ENCODE measurements around the gene CRTAC1.

Gene CRTAC1

GRCh38 chr10:97913193-97913592, 117.2 kb downstream of the CRTAC1 start:
- Mint-ChIP-seq H3K4me3 (no peak overlapping the region), H3K36me3 (ENCODE audit: low read depth) (no peaks in the 10 kb centered on the region), H3K9me3 (no peaks in the 10 kb centered on the region), H3K4me1 (ENCODE audit: low read depth) (no peaks in the 10 kb centered on the region), H3K27ac (no peak overlapping the region), H3K27me3 (peaks cover 12% of the 10 kb centered on the region)

GRCh38 chr10:97911217-97911616, 119.2 kb downstream of the CRTAC1 start:
- Mint-ChIP-seq H3K4me3 (no peak overlapping the region), H3K27me3 (peaks cover 15% of the 10 kb centered on the region), H3K4me1 (ENCODE audit: low read depth) (no peaks in the 10 kb centered on the region), H3K27ac (no peak overlapping the region), H3K9me3 (no peaks in the 10 kb centered on the region), H3K36me3 (ENCODE audit: low read depth) (no peaks in the 10 kb centered on the region)

GRCh38 chr10:97910661-97911060, 119.8 kb downstream of the CRTAC1 start:
- Mint-ChIP-seq H3K27ac (no peak overlapping the region), H3K27me3 (peaks cover 10% of the 10 kb centered on the region), H3K4me1 (ENCODE audit: low read depth) (no peaks in the 10 kb centered on the region), H3K36me3 (ENCODE audit: low read depth) (no peaks in the 10 kb centered on the region), H3K9me3 (no peaks in the 10 kb centered on the region), H3K4me3 (no peak overlapping the region)

- Mint-ChIP-seq H3K36me3 (ENCODE audit: low read depth) (no peaks in the 10 kb centered on the region), H3K4me1 (ENCODE audit: low read depth) (no peaks in the 10 kb centered on the region), H3K27me3 (peaks cover 13% of the 10 kb centered on the region), H3K4me3 (no peak overlapping the region), H3K9me3 (no peaks in the 10 kb centered on the region), H3K27ac (no peak overlapping the region)
Observed at GRCh38 chr10:97907830-97908229, 122.6 kb downstream of the CRTAC1 start.

DNA sequence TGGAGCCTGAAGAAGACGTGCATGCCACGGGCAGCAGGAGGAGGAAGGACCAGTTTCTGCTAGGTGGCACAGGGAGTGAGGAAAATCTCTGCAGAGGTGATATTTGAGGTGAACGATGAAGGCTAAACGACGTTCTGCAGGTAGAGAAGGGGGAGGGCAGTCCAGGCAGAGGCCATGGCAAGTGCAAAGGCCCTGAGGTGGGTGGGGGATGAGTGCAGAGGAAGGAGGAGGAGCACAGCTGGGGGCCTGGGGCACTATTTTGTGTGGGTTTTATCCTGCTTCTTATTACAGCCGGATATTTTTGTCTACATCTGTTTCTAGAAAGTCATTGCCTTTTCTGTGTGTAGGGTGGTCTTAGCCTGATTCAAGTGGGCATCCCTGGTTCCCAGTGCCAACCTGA, 123.2 kb downstream of the CRTAC1 start:
- Mint-ChIP-seq H3K27me3 (peaks cover 12% of the 10 kb centered on the region), H3K36me3 (ENCODE audit: low read depth) (no peaks in the 10 kb centered on the region), H3K4me3 (no peak overlapping the region)

GRCh38 chr10:97905276-97905675, 125.1 kb downstream of the CRTAC1 start:
- H3K27ac Mint-ChIP-seq = no peak overlapping the region
- no peaks in the 10 kb centered on the region for H3K4me1 Mint-ChIP-seq (ENCODE audit: low read depth)
- no peaks in the 10 kb centered on the region for H3K36me3 Mint-ChIP-seq (ENCODE audit: low read depth)
- peaks cover 12% of the 10 kb centered on the region for H3K27me3 Mint-ChIP-seq
- no peaks in the 10 kb centered on the region for H3K9me3 Mint-ChIP-seq
- H3K4me3 Mint-ChIP-seq = no peak overlapping the region

More for the DNA sequence above, 123.2 kb downstream of the CRTAC1 start:
- H3K27ac Mint-ChIP-seq = no peak overlapping the region
- no peaks in the 10 kb centered on the region for H3K4me1 Mint-ChIP-seq (ENCODE audit: low read depth)
- no peaks in the 10 kb centered on the region for H3K9me3 Mint-ChIP-seq

DNA sequence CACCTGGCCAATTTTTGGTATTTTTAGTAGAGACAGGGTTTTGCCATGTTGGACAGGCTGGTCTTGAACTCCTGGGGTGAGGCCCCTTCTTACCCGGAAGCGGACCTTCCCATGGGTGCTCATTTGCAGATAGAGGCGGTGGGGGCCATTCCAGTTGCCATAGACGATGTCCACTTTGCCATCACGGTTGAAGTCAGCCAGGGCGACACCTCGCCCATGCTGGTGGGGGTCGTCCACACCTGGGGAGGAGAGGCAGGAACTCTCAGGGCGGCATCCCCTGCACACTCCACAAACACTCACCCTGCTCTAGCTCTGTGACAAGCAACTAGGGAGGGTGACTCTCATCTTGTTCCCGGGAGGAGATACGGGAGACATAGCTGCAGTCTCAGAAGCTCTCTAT, 125.8 kb downstream of the CRTAC1 start:
- no peak overlapping the region for H3K27ac Mint-ChIP-seq
- H3K36me3 Mint-ChIP-seq (ENCODE audit: low read depth) = no peaks in the 10 kb centered on the region
- H3K4me1 Mint-ChIP-seq (ENCODE audit: low read depth) = no peaks in the 10 kb centered on the region
- peaks cover 12% of the 10 kb centered on the region for H3K27me3 Mint-ChIP-seq
- H3K9me3 Mint-ChIP-seq = no peaks in the 10 kb centered on the region
- no peak overlapping the region for H3K4me3 Mint-ChIP-seq

DNA sequence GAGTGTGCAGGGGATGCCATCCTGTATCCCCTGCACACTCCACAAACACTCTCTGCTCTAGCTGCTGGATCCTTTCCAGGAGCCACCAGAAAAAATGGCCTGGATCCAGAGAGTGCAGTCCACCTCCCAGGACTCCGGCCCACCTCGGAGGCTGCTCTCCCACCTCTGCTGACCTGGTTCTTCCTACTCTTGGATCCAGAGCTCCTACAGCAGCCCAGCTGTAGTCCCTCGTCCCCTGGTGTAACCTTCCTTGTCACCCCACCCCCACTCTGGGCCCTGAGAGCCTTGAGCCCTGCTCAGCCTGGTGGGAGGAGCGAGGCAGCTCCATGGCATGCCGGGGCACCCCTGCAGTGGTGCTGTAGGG, 126.4 kb downstream of the CRTAC1 start:
- no peak overlapping the region for H3K27ac Mint-ChIP-seq

DNA sequence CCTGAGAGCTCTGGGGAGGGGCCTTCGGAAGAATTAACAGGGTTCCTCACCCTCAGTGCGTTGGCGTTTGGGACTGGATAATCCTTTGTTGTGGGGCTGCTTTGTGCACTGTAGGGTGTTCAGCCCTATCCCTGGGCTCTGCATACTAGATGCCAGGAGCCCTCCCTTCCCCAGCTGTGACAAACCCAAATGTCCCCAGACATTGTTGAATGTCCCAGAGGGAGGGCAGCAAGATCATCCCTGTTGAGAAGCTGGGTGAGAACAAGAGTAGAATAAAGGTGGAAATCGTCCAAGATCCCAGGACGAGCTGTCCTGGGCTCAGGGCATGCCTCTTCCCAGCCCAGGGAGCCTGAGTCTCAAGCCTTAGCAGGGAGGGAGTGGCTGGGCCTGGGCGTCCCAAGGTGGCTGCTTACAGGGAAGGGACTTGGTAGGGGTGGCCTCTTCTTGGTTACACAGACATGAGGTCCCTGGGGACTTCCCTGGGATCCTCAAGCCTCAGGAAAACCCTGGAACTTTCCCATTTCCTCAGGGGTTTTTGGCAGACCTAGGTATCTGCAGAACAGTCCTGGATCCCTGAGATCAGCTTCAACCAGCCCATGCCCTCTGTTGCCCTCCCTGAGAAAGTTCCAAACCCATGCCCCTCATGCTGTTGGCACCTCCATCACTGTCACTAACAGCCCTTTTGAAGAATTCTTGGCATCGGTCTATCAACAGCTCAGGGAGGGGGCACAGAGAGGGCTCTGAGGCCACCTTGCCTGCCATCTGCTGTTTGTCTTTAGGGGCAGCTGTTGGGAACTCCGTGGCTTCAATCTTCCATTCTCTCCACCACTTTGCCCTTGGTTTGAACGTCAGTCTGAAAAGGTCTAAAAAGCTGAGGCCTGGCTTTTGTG, 127.0 kb downstream of the CRTAC1 start:
- no peaks in the 10 kb centered on the region for H3K36me3 Mint-ChIP-seq (ENCODE audit: low read depth)
- H3K27me3 Mint-ChIP-seq = peaks cover 12% of the 10 kb centered on the region
- no peaks in the 10 kb centered on the region for H3K4me1 Mint-ChIP-seq (ENCODE audit: low read depth)
- no peak overlapping the region for H3K4me3 Mint-ChIP-seq
- H3K9me3 Mint-ChIP-seq = no peaks in the 10 kb centered on the region
- no peak overlapping the region for H3K27ac Mint-ChIP-seq

More for the DNA sequence above, 126.4 kb downstream of the CRTAC1 start:
- Mint-ChIP-seq H3K4me3 (no peak overlapping the region), H3K9me3 (no peaks in the 10 kb centered on the region), H3K4me1 (ENCODE audit: low read depth) (no peaks in the 10 kb centered on the region), H3K27me3 (peaks cover 12% of the 10 kb centered on the region), H3K36me3 (ENCODE audit: low read depth) (no peaks in the 10 kb centered on the region)

DNA sequence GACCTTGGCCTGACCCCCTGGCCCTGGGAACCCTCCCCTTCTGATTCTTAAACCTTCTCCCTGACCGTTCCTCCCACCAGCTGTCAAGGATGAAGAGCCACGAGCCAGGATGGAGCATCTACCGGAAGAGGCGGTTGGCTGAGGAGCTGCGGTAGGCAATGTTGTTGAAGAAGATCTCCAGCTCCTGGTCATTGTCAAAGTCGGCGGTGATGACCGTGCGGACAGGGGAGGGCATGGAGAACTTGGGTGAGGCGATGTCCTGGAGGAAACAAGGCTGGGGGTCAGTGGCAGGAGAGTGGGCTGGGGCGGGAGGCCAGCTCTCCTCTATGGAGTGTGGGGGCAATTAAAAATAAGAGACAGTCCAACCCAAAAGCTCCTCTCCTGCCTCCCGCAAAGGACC, 129.0 kb downstream of the CRTAC1 start:
- Mint-ChIP-seq H3K36me3 (ENCODE audit: low read depth) (no peaks in the 10 kb centered on the region), H3K4me3 (no peak overlapping the region), H3K27me3 (peaks cover 5% of the 10 kb centered on the region), H3K9me3 (no peaks in the 10 kb centered on the region), H3K4me1 (ENCODE audit: low read depth) (no peaks in the 10 kb centered on the region), H3K27ac (no peak overlapping the region)

GRCh38 chr10:97898429-97898828, 132.0 kb downstream of the CRTAC1 start:
- H3K9me3 Mint-ChIP-seq = no peaks in the 10 kb centered on the region
- H3K4me3 Mint-ChIP-seq = no peak overlapping the region
- no peaks in the 10 kb centered on the region for H3K4me1 Mint-ChIP-seq (ENCODE audit: low read depth)
- H3K27ac Mint-ChIP-seq = no peak overlapping the region
- H3K27me3 Mint-ChIP-seq = no peaks in the 10 kb centered on the region
- H3K36me3 Mint-ChIP-seq (ENCODE audit: low read depth) = no peaks in the 10 kb centered on the region

DNA sequence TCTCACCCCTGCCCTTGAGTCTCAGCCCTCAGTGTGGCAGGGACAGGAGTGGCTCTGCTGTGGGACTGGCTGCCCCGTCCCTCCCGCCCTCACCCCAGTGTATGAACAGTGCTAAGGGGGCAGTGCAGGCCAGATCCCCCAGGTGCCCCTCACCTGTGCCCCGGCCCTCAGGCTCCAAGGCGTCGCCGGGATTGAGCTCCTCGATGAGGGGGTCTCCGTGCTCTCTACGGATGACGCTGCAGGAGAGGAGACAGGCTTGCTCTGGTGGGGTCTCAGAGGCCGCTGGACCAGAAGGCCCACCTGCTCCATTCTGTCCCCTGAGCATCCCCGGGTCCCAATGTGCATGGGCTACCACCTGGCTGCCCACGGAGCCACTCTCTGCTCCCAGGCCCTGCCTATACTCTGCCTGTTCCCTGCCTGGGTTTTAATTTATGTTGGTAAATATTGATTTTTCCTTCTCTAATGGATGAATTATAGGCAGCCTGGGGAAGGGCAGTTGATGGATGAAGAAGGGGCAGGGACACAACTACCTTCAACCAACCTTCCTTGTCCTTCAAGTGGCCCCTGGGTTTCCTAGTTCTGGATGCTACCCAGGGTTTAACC, 133.6 kb downstream of the CRTAC1 start:
- Mint-ChIP-seq H3K27me3 (no peaks in the 10 kb centered on the region), H3K27ac (no peak overlapping the region), H3K9me3 (no peaks in the 10 kb centered on the region), H3K4me3 (no peak overlapping the region), H3K36me3 (ENCODE audit: low read depth) (no peaks in the 10 kb centered on the region), H3K4me1 (ENCODE audit: low read depth) (no peaks in the 10 kb centered on the region)

DNA sequence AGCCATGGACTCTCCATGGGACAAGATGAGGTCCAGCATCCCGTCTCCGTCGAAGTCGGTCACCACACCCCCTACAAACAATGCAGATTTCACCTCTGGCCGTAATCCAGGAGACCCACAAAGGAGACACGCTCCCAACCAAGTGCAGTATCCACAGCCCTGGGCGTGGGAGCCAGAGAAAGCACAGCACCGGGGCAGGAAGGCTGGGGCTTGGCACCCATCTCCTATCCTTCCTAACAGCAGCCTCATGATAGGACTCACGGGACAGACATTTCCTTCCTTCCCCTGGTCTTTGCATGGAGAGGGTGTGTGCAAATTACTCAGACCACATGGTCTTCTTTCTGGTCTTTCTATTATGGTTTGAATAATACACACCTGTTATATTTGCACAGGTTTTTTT, 134.5 kb downstream of the CRTAC1 start:
- H3K36me3 Mint-ChIP-seq (ENCODE audit: low read depth) = no peaks in the 10 kb centered on the region
- H3K27me3 Mint-ChIP-seq = no peaks in the 10 kb centered on the region
- no peak overlapping the region for H3K27ac Mint-ChIP-seq
- H3K4me3 Mint-ChIP-seq = no peak overlapping the region
- H3K4me1 Mint-ChIP-seq (ENCODE audit: low read depth) = no peaks in the 10 kb centered on the region
- no peaks in the 10 kb centered on the region for H3K9me3 Mint-ChIP-seq

GRCh38 chr10:97895084-97895483, 135.3 kb downstream of the CRTAC1 start:
- Mint-ChIP-seq H3K9me3 (no peaks in the 10 kb centered on the region), H3K36me3 (ENCODE audit: low read depth) (no peaks in the 10 kb centered on the region), H3K27me3 (no peaks in the 10 kb centered on the region), H3K27ac (no peak overlapping the region), H3K4me1 (ENCODE audit: low read depth) (no peaks in the 10 kb centered on the region), H3K4me3 (no peak overlapping the region)

- Mint-ChIP-seq H3K9me3 (no peaks in the 10 kb centered on the region), H3K36me3 (ENCODE audit: low read depth) (no peaks in the 10 kb centered on the region), H3K27me3 (no peaks in the 10 kb centered on the region), H3K4me1 (ENCODE audit: low read depth) (no peaks in the 10 kb centered on the region), H3K4me3 (no peak overlapping the region), H3K27ac (no peak overlapping the region)
Observed at GRCh38 chr10:97894092-97894491, 136.3 kb downstream of the CRTAC1 start.

- H3K9me3 Mint-ChIP-seq = no peaks in the 10 kb centered on the region
- H3K4me3 Mint-ChIP-seq = no peak overlapping the region
- H3K36me3 Mint-ChIP-seq (ENCODE audit: low read depth) = no peaks in the 10 kb centered on the region
- peaks cover 10% of the 10 kb centered on the region for H3K4me1 Mint-ChIP-seq (ENCODE audit: low read depth)
- no peaks in the 10 kb centered on the region for H3K27me3 Mint-ChIP-seq
- no peak overlapping the region for H3K27ac Mint-ChIP-seq
Observed at GRCh38 chr10:97892939-97893338, 137.5 kb downstream of the CRTAC1 start.

Data from stimulated activated naive CD8-positive, alpha-beta T cell treated with anti-CD3 and anti-CD28 coated beads, Interleukin-15, Interleukin-2, amounts not matched to agents 100 ng/mL and 50 ng/mL, for 24 hours (primary cell).